NCI-H187 (cell line): ENCODE data around the gene LCN9.
"Not testable (repeated sequence)": the region's sequence is repeated elsewhere in the genome, so short reads cannot be mapped to it uniquely, and the experiment has no call there.

Source experiments
- DNase-seq, 2 experiments: peaks; one replicate each; lab custom pipeline; 2025; lab: John Stamatoyannopoulos, UW

LCN9 gene

GRCh38 chr9:135647884-135648283, 15.2 kb upstream of the LCN9 start:
- DNase-seq = no peak

- no peak for DNase-seq
Measured at GRCh38 chr9:135648494-135649410, 14.4 kb upstream of the LCN9 start.

- no peak for DNase-seq
Measured at GRCh38 chr9:135649508-135649907, 13.6 kb upstream of the LCN9 start.

DNA sequence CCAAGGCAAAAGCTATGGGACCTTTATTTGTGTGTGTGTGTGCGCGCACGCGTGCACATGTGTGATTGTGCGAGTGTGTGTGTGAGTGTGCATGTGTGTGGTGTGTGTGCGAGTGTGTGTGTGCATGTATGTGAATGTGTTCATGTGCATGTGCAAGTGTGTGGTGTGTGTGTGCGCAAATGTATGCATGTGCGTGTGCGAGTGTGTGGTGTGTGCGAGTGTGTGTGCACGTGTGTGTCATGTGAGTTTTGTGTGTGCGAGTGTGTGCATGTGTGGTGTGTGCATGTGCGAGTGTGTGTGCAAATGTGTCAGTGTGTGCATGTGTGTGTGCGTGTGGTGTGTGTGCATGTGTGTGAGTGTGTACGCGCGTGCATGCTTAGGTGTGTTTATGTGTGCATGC, 12.7 kb upstream of the LCN9 start:
- DNase-seq = no peak

DNA sequence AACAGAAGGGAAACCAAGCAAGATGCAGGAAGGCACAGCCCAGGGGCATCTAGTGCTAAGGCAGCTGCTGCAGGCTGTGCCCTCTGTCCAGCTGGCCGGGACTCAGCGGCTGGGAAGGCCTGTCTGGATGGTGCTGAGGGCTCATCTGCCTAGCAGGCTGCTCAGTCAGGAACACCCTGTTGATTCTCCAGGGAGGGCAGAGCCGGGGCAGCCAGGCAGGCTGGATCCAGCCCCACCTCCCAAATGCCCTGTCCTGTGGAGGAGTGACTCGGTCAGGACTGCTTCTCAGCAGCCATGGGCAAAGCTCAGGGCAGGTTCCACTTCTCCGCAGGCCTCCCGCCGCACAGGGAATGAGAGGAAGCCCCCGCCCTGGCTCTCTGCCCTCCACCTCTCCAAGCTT, 7.8 kb upstream of the LCN9 start:
- no peak for DNase-seq

DNA sequence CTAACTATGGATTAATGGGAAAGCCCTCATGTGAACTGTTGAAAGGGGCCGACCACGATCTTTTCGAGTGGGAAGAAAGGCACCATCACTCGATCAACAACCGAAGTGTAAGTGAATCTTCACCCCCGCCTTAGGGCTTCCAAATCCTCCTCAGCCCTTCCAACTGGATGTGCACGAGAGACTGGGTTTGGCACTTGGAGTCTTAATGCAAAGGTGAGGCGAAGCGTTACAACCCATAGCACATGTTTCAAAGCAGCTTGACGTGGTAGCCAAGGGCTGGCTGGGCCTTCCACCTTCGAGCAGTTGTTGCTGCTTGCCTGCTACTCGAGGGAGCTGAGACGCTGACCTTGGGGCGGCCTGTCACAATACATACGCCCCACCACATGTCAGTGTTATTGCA, 5.7 kb upstream of the LCN9 start:
- DNase-seq = no peak

DNA sequence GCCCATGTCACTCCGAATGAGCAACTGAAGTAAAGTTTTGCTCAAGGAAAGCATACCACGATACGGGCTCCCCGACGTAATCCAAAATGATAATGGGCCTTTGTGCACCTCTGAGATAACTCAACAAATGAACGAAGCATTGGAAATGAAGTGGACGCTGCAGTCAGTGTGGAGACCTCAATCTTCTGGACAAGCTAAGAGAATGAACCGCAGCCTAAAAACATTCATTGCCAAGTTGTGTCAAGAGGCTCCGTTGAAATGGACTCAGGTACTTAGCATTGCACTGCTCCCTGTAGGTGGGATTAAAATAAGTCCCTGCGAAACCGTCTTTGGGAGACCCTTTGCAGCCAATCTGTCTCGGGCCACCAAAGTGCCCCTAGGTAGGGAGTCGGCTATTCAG, 3.9 kb upstream of the LCN9 start:
- DNase-seq = no peak

DNA sequence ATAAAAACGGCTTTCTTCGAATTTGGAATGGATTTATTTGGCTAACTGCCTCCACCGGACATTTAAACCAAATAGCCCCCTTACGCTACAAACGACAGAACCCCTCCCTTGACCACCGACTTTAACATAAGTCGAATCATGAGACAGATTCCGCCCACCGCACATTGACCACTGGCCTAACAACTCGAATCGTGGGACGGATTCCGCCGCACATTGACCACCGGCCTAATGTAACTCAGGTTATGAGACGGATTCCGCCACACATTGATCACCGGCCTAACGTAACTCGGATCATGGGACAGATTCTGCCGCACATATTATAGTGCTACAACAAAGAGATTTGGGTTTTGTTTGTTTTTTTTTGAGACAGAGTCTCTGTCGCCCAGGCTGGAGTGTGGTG, 2.7 kb upstream of the LCN9 start:
- no peak for DNase-seq

GRCh38 chr9:135661816-135662560, 1.1 kb upstream of the LCN9 start:
- DNase-seq = no peak

DNA sequence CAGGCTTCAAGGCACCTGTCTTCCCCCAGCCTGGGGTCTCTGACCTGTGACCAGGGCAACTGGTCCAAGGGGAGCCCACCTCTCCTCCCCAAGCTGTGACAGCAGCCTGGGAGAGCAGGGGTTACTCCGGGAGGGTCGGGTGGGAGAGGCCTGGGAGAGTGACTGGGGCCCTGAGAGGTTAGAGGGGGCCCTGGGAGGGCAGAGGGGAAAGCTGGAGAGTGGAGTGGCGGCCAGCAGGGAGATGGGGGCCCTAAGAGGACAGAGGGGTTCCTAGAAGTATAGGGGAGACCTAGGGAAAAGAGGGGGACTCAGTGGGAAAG, 302 bp downstream of the LCN9 start:
- DNase-seq = no peak

DNA sequence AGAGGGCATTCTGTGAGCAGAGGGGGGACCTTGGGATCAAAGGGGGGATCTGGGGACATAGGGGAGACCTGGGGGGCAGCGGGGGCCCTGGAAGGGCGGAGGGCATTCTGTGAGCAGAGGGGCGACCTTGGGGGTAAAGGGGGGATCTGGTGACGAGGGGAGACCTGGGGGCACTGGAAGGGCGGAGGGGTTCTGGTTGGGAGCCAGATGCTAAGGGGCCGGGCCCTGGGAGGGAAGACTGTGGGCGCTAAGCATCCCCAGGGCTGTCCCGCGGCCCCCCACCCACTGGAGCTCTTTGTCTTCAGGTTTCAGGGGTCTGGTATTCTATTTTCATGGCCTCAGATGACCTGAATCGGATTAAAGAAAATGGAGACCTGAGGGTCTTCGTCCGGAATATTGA, 748 bp downstream of the LCN9 start:
- no peak for DNase-seq

DNA sequence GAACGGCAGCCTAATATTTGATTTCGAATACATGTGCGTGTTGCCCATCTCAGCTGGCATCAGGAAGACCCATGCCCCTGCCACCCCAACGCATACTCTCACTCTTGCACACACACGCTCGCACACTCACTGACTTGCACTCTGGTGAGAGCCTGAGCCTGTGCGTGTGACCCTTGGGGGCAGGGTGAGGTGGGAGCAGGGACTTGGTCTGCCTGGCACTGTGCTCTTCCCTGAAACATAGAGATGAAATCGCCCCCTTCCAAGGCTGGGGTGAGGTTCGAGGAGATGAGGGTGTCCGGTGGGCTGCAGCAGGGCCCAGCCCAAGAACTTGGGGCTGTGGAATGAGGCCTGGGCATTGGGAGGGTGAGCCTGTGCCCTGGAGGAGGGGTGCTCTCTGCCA, 1.2 kb downstream of the LCN9 start:
- DNase-seq = no peak

DNA sequence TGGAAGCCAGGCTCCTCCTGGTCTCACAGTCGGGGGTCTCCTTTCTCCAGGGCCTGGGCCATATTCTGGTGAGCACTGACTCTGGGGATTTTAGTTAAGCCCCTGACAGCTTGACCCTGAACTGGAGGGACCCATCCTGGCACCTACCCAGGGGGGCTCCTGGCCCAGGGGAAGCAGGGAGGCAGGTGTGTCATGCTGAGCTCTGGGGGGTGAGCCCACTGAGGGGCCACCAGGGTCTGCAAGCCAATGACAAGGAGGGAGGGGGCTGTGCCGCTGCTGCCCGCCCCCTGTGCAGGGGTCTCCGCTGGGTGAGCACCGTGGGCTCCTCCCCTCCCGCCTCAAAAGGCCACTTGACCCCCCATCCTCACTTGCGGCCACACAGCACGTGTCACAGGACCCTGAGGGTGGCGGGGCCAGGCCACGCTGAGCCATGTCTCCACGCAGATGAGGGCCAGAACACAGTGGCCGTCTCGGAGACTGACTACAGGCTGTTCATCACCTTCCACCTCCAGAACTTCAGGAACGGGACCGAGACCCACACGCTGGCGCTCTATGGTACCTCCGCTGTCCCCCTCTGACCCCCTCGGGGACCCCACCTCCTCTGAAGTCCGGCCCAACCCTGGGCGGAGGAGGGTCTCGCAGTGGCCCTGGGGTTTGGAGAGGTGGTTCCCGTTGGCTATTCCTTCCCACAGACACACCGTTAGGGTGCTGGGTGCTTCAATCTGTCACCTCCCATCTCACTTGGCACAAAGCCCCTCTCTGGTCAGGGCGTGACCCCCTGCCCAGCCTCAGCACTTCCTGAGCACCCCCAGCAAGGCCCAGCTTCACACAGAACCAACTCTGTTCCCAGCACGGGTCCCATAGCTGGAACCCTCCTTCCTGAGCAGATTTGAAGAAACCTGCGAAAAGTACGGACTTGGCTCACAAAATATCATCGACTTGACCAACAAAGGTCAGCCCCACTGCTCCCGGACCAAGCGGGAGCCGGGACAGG, 2.0 kb downstream of the LCN9 start:
- DNase-seq = no peak

- DNase-seq = no peak
Measured at GRCh38 chr9:135665795-135666189, 2.7 kb downstream of the LCN9 start.

- no peak for DNase-seq
Measured at GRCh38 chr9:135666534-135667462, 3.7 kb downstream of the LCN9 start.

DNA sequence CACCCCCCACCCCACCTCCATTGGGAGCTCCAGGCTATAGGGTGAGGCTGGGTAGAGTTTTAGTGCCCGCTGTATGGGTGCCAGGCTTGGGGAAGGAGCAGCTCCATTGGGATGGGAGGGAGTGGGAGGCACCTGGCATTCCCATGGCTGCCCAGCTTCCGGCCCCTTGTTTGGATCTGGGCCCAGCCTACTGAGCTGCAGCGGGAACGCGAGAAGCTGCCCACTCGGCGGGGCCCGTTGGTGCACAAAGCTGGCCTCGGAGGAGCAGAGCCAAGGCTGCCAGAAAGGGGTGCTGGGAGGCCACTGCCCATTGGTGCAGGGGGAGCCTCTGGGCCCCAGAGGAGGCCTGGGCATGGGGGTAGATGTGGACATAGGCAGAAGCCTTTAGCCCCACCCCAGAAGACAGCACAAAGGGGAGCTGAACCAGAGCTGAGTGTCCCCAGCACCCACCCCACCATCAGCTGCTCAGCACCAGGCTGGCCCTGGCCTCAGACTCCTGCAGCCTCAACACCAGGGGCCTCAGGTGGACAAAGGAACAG, 4.4 kb downstream of the LCN9 start:
- DNase-seq = no peak

DNA sequence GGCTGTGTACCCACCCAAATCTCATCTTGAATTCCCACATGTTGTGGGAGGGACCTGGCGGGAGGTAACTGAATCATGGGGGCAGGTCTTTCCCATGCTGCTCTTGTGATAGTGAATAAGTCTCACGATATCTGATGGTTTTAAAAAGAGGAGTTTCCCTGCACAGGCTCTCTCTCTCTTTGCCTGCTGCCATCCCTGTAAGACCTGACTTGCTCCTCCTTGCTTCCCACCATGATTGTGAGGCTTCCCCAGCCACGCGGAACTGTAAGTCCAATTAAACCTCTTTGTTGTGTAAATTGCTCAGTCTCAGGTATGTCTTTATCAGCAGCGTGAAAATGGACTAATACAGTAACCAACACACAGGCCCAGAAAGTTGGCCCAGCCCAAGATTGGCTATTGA, 5.9 kb downstream of the LCN9 start:
- DNase-seq = not testable (repeated sequence)

DNA sequence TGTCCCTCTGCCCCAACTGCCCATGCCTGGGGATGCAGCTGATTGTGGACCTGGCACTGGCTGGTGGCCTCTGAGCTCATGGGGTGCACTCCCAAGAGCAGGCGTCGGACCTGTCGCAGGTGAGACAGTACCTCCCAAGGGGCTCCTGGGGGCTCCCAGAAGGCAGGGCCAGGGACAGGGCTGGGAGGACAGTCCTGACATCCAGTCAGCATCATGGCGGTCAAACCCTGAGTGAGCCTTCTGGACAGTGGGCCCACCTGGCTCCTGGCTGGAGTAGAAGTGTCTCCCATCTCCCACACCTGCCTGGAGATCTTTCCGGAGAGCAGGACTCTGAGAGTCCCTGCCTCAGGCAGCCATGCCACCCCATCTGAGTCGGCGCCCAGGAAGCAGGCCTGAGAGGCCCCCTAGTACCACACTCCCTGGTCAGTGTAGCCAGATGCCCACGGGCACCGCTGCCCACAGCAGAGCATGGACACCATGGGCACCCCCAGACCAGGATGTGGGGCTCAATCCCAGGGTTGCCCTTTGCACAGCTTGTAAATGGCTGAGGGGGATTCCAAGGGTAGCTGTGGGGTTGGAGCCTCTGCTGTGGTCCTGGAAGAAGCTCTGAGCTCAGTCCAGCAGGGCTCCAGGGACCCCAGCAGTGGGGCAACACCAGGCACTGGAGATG, 6.6 kb downstream of the LCN9 start:
- no peak for DNase-seq

GRCh38 chr9:135670721-135671590, 7.8 kb downstream of the LCN9 start:
- no peak for DNase-seq
